Progenitor cell of endocrine pancreas (in vitro differentiated cells): ENCODE measurements around the gene ADAMTS6. TPM values are rescaled to one million over a fixed set of nuclear protein-coding genes. Genes with fewer than 3 reads are reported as not detected.

ENCODE experiments used
- DNase-seq: peaks from one replicate; pipeline ENCODE4 v3.0.0; 2021; ENCODE audit warnings: low spot score; ENCODE audit not compliant: unreplicated experiment
- H3K27ac Mint-ChIP-seq: 2 replicates; pipeline ENCODE4 v1.8.0; 2021; ENCODE audit warnings: mild to moderate bottlenecking, moderate library complexity, mixed read lengths
- H3K27me3 Mint-ChIP-seq: 2 replicates; pipeline ENCODE4 v1.8.0; 2021; ENCODE audit warnings: mixed read lengths
- H3K36me3 Mint-ChIP-seq: 2 replicates; pipeline ENCODE4 v1.8.0; 2022; ENCODE audit warnings: mixed read lengths; ENCODE audit not compliant: insufficient read depth
- H3K4me1 Mint-ChIP-seq: 2 replicates; pipeline ENCODE4 v1.8.0; 2021; ENCODE audit warnings: low read depth, mixed read lengths
- H3K4me3 Mint-ChIP-seq: 2 replicates; pipeline ENCODE4 v1.8.0; 2021; ENCODE audit warnings: low read depth, mild to moderate bottlenecking, moderate library complexity, mixed read lengths
- H3K9me3 Mint-ChIP-seq: 2 replicates; pipeline ENCODE4 v1.8.0; 2021; ENCODE audit warnings: low read depth, mixed read lengths
- total RNA-seq: library from RNA; stranded (reverse); gene quantifications from 2 replicates; pipeline ENCODE4 v1.2.1, GENCODE V29; 2021
- TF ChIP-seq, protein P1 (sequence below): fragments of 200-600 bp; sonication (generic); IDR thresholded peaks from one replicate; pipeline ENCODE4 v1.5.0; 2021; ENCODE audit warnings: antibody characterized with exemption, mild to moderate bottlenecking; ENCODE audit not compliant: unreplicated experiment

The ADAMTS6 gene
- total RNA-seq, 1 donor from 2014 or later = 13.0 TPM

DNA sequence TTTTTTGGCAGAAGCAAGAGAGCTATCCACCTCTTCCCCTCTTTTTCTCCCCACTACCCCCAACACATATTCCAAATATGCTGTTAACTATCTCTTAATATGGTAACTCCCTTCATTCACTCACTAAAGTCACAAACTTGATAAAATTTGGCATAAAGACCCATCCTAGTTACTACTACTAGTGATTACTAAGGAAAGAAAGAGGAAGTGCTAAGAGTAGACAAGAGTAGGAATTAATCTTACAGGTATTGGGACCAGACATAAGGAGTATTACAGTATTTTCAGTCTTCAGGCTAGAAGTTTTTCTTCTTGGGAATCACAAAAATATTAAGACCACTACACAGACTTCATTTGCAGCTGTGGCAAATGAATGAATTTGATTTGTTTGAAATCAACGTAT is 2.2 kb downstream of the ADAMTS6 start:
- no peaks in the 10 kb centered on the region for H3K27me3 Mint-ChIP-seq
- no peak for DNase-seq
- H3K4me1 Mint-ChIP-seq = peaks cover 16% of the 10 kb centered on the region

DNA sequence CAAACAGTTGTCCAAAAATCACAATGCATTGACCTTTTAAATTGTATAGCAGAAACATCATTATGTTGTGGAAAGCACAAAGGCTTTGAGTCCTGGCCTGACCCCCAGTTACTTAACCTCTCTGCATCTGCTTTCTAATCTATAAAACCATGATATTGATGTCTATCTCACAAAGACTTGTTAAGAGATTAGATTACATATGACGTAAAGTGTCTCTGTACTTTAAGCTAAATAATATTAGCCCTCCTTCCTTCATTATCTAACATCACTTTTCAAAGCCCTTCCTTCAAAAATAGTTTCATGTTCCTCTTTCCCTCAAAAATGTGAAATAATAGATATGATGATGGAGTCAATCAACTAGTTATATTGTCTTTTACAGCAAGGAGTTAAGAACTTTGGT is 3.4 kb downstream of the ADAMTS6 start:
- Mint-ChIP-seq H3K27me3 (no peaks in the 10 kb centered on the region), H3K4me1 (peaks cover 15% of the 10 kb centered on the region), H3K36me3 (no peaks in the 10 kb centered on the region), H3K27ac (no peak overlapping the region), H3K9me3 (no peaks in the 10 kb centered on the region), H3K4me3 (no peak overlapping the region)
- TF ChIP-seq, protein P1, sequence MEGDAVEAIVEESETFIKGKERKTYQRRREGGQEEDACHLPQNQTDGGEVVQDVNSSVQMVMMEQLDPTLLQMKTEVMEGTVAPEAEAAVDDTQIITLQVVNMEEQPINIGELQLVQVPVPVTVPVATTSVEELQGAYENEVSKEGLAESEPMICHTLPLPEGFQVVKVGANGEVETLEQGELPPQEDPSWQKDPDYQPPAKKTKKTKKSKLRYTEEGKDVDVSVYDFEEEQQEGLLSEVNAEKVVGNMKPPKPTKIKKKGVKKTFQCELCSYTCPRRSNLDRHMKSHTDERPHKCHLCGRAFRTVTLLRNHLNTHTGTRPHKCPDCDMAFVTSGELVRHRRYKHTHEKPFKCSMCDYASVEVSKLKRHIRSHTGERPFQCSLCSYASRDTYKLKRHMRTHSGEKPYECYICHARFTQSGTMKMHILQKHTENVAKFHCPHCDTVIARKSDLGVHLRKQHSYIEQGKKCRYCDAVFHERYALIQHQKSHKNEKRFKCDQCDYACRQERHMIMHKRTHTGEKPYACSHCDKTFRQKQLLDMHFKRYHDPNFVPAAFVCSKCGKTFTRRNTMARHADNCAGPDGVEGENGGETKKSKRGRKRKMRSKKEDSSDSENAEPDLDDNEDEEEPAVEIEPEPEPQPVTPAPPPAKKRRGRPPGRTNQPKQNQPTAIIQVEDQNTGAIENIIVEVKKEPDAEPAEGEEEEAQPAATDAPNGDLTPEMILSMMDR = no peak
- no peak for DNase-seq

More for the DNA sequence above, 2.2 kb downstream of the ADAMTS6 start:
- Mint-ChIP-seq H3K4me3 (no peak overlapping the region), H3K36me3 (no peaks in the 10 kb centered on the region), H3K27ac (no peak overlapping the region), H3K9me3 (no peaks in the 10 kb centered on the region)
- TF ChIP-seq, protein P1 = no peak

DNA sequence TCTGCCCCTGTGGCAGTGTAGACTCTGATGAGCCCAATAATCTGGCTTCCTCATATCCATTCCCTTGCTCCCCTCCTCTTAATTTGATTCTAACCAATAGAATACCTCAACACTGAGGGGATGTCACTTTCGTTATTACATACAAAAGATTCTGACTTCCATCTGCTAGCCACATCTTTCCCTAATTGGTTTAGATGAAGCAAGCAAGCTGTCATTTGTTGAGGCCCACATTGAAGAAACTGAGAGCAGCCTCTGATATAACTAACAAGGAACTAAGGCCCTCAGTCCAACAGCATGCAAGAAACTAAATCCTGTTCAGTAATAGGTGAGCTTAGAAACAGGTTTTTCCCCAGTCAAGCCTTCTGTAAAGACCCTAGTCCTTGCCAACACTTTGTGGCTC is 5.8 kb downstream of the ADAMTS6 start:
- TF ChIP-seq, protein P1 = no peak
- Mint-ChIP-seq H3K27ac (no peak overlapping the region), H3K4me1 (peaks cover 1% of the 10 kb centered on the region), H3K4me3 (no peak overlapping the region), H3K27me3 (no peaks in the 10 kb centered on the region), H3K36me3 (no peaks in the 10 kb centered on the region), H3K9me3 (no peaks in the 10 kb centered on the region)
- no peak for DNase-seq

DNA sequence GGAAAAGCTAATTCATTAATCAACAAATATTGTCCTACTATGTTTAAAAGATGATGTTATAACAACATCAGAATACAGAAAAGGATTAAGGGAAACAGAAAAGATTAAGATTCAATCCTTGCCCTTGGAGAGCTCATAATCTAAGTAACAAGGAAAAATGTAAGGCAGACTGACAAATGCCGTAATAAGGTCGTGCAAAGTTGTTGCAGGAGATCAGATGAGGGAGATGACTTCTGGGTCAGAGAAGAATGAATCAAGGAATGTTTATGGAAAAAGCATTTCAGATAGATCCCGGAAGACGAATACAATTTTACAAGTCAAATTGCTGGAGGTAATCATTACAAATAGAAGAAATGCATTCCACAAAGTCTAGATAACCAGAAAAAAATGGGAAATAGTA is 6.4 kb downstream of the ADAMTS6 start:
- Mint-ChIP-seq H3K27me3 (no peaks in the 10 kb centered on the region), H3K4me1 (peaks cover 2% of the 10 kb centered on the region), H3K4me3 (no peak overlapping the region), H3K9me3 (no peaks in the 10 kb centered on the region), H3K36me3 (no peaks in the 10 kb centered on the region), H3K27ac (no peak overlapping the region)
- TF ChIP-seq, protein P1 = no peak
- DNase-seq = no peak

DNA sequence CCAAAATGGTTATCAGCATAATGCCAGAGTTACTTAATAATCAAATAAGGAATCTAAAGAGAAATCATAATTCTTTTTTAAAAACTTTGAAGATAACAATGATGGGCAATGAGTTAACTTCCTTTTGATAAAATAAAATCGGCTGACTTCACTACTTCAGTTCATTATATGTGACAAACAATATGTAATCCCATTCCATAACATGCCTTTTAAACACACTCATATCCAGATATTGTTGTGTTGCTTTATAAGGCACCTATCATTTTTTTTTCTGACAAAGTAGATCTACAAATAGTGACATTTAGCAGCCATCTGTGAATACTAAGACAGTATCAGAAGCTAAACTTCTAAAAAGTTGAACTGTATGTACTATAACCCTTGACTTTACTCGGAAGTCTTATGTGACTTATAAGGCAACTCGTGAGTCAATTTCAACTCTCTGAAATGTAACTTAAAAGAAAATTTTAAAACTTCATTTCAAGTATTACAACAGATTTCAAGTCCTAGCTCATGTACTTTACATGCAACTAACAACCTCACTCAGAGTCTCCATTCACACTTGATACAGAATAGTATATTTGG is 7.5 kb downstream of the ADAMTS6 start:
- no peaks in the 10 kb centered on the region for H3K27me3 Mint-ChIP-seq
- H3K4me3 Mint-ChIP-seq = no peak overlapping the region
- no peak overlapping the region for H3K27ac Mint-ChIP-seq
- DNase-seq = no peak
- TF ChIP-seq, protein P1 = no peak
- H3K36me3 Mint-ChIP-seq = no peaks in the 10 kb centered on the region
- peaks cover 2% of the 10 kb centered on the region for H3K4me1 Mint-ChIP-seq
- H3K9me3 Mint-ChIP-seq = no peaks in the 10 kb centered on the region
